Activated naive CD4-positive, alpha-beta T cell (primary cell): ENCODE data around the gene PARG.
"Not testable (repeated sequence)": the region's sequence is repeated elsewhere in the genome, so short reads cannot be mapped to it uniquely, and the experiment has no call there.

Experiments
- DNase-seq, 4 experiments: peaks; one replicate each; lab custom pipeline; 2025; lab: John Stamatoyannopoulos, UW

Gene PARG

GRCh38 chr10:49830016-49830415, 111.8 kb downstream of the PARG start:
- DNase-seq = no peak

- DNase-seq = no peak
These were observed 114.5 kb downstream of the PARG start for GRCh38 chr10:49827297-49827696.

GRCh38 chr10:49819234-49819958, 122.4 kb downstream of the PARG start:
- DNase-seq = no peak

- no peak for DNase-seq
These were observed 124.0 kb downstream of the PARG start for GRCh38 chr10:49817845-49818244.

GRCh38 chr10:49803988-49804387, 137.8 kb downstream of the PARG start:
- no peak for DNase-seq

GRCh38 chr10:49798275-49798674, 143.6 kb downstream of the PARG start:
- DNase-seq = no peak

- DNase-seq = no peak
These were observed 150.7 kb downstream of the PARG start for GRCh38 chr10:49791100-49791499.

- no peak for DNase-seq
These were observed 157.1 kb downstream of the PARG start for GRCh38 chr10:49784681-49785080.

GRCh38 chr10:49783645-49784044, 158.2 kb downstream of the PARG start:
- no peak for DNase-seq

- no peak for DNase-seq
These were observed 160.6 kb downstream of the PARG start for GRCh38 chr10:49781247-49781646.

GRCh38 chr10:49778197-49778596, 163.6 kb downstream of the PARG start:
- no peak for DNase-seq

GRCh38 chr10:49776851-49777250, 165.0 kb downstream of the PARG start:
- no peak for DNase-seq

GRCh38 chr10:49775014-49775413, 166.8 kb downstream of the PARG start:
- DNase-seq = no peak

- not testable (repeated sequence) for DNase-seq
These were observed 168.9 kb downstream of the PARG start for GRCh38 chr10:49772944-49773343.

- not testable (repeated sequence) for DNase-seq
These were observed 170.8 kb downstream of the PARG start for GRCh38 chr10:49771046-49771445.

- no peak for DNase-seq
These were observed 172.1 kb downstream of the PARG start for GRCh38 chr10:49769692-49770091.

GRCh38 chr10:49768731-49769130, 173.1 kb downstream of the PARG start:
- no peak for DNase-seq

GRCh38 chr10:49768329-49768728, 173.5 kb downstream of the PARG start:
- no peak for DNase-seq
